WI38 (cell line): ENCODE measurements around the gene MYNN.

ENCODE experiments used
- H3K4me3 ChIP-seq: 2 replicates; pipeline ENCODE4 v1.5.1; 2011; ENCODE audit warnings: low read depth, mild to moderate bottlenecking, control low read depth, low read length
- TF ChIP-seq, protein P1 (sequence below): IDR thresholded peaks from 2 replicates; pipeline ENCODE4 v1.5.1; 2012; ENCODE audit warnings: low read depth, mild to moderate bottlenecking, control low read depth, low read length

MYNN gene

GRCh38 chr3:169804681-169805080, 31.5 kb downstream of the MYNN start:
- TF ChIP-seq, protein P1, sequence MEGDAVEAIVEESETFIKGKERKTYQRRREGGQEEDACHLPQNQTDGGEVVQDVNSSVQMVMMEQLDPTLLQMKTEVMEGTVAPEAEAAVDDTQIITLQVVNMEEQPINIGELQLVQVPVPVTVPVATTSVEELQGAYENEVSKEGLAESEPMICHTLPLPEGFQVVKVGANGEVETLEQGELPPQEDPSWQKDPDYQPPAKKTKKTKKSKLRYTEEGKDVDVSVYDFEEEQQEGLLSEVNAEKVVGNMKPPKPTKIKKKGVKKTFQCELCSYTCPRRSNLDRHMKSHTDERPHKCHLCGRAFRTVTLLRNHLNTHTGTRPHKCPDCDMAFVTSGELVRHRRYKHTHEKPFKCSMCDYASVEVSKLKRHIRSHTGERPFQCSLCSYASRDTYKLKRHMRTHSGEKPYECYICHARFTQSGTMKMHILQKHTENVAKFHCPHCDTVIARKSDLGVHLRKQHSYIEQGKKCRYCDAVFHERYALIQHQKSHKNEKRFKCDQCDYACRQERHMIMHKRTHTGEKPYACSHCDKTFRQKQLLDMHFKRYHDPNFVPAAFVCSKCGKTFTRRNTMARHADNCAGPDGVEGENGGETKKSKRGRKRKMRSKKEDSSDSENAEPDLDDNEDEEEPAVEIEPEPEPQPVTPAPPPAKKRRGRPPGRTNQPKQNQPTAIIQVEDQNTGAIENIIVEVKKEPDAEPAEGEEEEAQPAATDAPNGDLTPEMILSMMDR = no peak
- no peak overlapping the region for H3K4me3 ChIP-seq

DNA sequence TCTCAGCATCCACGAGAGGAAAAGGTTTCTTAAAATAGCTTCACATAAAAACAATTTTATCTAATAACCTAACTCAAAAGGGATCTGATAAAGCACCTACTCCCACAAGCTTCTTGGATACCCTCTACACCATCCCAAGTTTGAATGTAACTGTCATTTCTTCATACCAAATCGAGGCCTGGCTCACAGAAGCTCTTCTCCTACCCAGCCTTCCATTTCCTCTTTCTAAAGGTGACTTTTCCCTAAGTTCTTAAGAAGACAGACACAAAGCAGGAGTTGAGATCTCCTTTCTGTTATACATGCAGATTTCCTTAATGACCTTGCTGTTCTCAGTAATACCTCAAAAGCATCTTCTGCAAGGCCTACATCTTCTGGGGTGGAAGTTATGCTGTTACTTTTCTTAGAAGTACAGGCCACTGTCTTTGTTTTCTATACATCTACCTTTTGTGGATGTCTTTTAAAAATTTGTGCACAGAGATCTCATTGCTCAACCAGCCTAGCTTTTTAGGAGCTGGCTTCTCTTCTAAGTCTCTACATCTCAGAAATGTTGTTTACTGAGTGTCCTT, 36.1 kb downstream of the MYNN start:
- TF ChIP-seq, protein P1 = no peak
- H3K4me3 ChIP-seq = no peak overlapping the region

DNA sequence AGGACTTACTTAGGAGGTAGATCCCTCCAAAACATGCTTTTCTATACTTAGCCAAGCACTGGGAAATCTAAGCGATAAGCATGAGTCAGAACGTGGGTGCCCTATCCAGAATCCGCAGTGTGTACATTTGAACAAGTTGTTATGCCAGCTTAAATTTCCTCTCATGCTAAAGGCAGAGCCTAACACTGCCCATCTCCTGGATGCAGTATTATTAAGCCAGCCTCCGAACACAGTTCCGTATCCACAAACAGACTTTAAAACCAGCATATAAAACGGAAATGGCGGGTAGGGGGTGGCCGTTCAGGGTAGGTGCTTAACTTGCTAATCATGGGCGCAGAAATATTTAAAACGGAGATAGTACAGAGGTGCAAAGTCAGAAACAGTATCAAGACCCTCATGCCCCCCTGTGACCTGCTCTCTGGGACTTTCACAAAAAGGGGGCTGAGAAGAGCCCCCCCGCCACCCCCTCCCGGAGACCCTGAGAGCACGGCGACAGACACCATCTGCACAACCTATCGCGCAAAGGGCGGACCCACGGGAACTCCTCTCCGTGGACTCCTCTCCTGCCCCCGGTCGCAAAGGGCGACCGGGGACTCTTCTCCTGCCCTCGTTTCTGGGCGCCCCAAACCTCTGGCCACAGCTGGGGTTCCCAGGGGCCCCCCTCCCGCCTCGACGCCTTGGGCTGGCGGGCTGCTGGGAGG, 38.6 kb downstream of the MYNN start:
- peak overlapping the region; percentile 59 for H3K4me3 ChIP-seq
- TF ChIP-seq, protein P1 = no peak

DNA sequence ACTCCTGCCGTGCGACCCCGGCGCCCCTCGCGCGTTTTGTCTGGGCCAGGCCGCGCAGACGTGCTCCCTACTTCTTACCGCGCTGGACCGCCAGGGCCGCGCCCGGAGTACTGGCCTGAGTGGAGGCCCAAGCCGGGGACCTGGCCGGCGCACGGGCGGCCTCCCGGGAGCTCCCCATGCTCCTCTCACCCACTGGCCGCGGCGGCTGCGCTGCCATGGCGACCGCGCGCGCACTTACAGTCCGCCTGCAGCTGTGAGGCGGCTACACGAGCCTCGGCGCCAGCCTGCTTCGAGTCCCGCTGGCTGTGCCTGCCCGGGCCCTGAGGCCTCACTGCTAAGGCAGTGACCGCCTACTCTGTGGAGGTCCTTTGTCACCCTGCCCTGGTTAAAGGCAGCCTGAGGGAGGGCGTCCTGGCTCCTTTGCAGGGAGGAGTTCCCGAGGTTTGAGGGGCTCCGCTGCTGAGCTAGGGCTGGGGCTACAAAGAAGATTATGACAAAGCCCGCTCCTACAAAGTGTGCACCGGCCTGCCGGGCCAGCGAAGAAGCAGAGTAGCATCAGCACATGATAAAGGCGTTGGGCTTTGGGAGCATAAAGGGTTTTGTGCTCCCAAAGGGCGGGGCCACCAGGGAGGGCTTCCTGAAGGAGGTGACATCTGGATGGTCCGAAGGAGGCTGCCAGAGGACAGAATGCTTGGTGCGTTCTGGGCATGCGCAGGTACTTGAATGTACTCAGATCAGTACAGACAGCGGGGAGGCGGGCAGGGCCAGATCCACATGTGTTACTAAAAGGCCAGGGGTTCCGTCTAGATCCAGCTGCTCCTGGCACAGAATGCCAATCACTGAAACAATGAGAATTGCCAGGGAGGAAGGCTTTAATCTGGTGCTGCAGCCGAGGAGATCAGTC, 39.4 kb downstream of the MYNN start, which contains the start of the genes LRRC34 and LRRIQ4:
LRRC34 (minus strand) TSS at position 573 of the 904 bp plus-strand sequence; CDS start at position 217, 356 bp downstream.
LRRIQ4 (plus strand) TSS at position 539 of the 904 bp plus-strand sequence. CDS start 9,052 bp downstream, outside the sequence.
- TF ChIP-seq, protein P1 = no peak
- H3K4me3 ChIP-seq = peak within 1 kb of the TSS; percentile 59

DNA sequence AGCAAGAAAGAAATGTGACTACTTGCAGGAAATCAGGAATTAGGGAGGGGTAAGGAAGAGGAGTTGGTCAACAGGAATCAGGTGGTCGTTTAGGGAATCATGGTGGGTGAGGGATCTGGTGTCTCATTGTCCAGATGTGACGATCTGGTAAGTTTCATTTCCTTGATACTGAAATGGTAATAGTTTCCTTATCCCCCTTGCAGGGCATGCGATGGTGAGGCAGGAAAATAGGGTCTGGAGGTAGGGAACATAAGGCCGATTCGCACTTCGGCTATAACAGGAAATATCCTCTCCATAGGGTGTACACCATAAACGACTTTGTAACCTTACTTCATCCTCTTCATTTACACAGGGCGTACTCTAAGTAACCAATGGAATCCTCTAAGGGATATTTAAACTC, 40.1 kb downstream of the MYNN start:
- TF ChIP-seq, protein P1 = no peak
- H3K4me3 ChIP-seq = no peak overlapping the region

- TF ChIP-seq, protein P1 = no peak
- no peak overlapping the region for H3K4me3 ChIP-seq
Observed at GRCh38 chr3:169813757-169814517, 40.7 kb downstream of the MYNN start.
